ENCODE results near the gene ATP2B3.

DNA sequence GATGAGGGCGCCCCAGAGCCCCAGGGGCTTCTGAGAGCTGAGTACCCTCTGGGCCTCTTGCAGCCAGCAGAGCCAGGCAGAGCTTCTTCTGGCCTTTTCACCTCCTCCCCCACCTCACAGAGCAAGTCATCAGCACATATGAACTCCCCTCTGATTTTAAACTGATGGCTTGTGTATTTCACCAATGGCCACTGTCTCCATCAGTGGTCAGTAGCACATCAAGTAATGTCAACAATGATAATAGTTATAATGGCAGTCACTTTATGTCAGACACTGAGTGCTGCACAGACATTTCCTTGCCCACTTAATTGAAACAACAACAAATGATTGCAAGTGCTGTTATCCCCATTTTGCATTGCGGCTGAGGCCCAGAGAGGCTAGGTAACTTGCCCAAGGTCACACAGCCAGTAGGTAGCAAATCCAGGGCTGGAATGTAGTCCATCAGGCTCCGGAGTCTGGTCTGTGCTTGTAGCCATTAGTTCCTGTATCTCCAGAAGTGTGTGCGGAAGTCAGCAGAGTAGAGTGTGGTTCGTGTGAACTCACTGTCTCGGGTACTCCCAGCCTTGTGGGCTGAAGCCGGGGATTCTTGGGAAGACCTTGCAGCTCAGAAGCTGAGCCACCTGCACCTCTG, 3.0 kb downstream of the ATP2B3 start:
- TF ChIP-seq POLR2A (IDR thresholded peaks at IDR 0.05) (no peak), POLR2AphosphoS5 (IDR thresholded peaks at IDR 0.05) (no peak)
- TF ChIP-seq, protein P1, sequence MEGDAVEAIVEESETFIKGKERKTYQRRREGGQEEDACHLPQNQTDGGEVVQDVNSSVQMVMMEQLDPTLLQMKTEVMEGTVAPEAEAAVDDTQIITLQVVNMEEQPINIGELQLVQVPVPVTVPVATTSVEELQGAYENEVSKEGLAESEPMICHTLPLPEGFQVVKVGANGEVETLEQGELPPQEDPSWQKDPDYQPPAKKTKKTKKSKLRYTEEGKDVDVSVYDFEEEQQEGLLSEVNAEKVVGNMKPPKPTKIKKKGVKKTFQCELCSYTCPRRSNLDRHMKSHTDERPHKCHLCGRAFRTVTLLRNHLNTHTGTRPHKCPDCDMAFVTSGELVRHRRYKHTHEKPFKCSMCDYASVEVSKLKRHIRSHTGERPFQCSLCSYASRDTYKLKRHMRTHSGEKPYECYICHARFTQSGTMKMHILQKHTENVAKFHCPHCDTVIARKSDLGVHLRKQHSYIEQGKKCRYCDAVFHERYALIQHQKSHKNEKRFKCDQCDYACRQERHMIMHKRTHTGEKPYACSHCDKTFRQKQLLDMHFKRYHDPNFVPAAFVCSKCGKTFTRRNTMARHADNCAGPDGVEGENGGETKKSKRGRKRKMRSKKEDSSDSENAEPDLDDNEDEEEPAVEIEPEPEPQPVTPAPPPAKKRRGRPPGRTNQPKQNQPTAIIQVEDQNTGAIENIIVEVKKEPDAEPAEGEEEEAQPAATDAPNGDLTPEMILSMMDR (IDR thresholded peaks at IDR 0.05), result no peak

All from upper lobe of left lung (tissue), 4 donors.